Fibroblast of lung (primary cell): ENCODE measurements around the gene AMOTL1.

ENCODE experiments used
- EZH2 ChIP-seq: IDR thresholded peaks from 2 replicates; pipeline ENCODE4 v1.5.1; 2012; ENCODE audit warnings: low read length, control low read depth, mild to moderate bottlenecking; ENCODE audit errors: missing control alignments
- TF ChIP-seq, protein P1 (sequence below), 2 donors: IDR thresholded peaks in 1 of 2; conservative IDR thresholded peaks in 1 of 2; 1 replicate in 1 of 2; 2 replicates in 1 of 2; pipeline ENCODE4 v1.5.1; 2011 to 2012; ENCODE audit warnings: low read length in 2 of 2, control low read depth in 1 of 2, inconsistent platforms in 1 of 2, low read depth in 1 of 2, mild to moderate bottlenecking in 1 of 2

DNA sequence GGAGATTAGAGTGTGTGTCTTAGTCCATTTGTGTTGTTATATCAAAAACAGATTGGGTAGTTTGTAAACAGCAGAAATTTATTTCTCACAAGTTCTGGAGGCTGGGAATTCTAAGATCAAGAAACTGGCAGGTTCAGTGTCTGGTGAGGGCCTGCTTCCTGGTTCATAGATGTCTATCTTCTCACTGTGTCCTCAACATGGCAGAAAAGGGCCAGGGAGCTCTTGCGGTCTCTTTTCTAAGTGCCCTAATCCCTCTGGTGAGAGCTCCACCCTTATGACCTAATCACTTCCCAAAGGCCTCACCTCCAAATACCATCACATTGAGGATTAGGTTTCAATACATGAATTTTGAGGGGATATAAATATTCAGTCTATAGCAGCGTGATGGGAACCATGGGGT is 25.5 kb upstream of the AMOTL1 start:
- TF ChIP-seq, protein P1, sequence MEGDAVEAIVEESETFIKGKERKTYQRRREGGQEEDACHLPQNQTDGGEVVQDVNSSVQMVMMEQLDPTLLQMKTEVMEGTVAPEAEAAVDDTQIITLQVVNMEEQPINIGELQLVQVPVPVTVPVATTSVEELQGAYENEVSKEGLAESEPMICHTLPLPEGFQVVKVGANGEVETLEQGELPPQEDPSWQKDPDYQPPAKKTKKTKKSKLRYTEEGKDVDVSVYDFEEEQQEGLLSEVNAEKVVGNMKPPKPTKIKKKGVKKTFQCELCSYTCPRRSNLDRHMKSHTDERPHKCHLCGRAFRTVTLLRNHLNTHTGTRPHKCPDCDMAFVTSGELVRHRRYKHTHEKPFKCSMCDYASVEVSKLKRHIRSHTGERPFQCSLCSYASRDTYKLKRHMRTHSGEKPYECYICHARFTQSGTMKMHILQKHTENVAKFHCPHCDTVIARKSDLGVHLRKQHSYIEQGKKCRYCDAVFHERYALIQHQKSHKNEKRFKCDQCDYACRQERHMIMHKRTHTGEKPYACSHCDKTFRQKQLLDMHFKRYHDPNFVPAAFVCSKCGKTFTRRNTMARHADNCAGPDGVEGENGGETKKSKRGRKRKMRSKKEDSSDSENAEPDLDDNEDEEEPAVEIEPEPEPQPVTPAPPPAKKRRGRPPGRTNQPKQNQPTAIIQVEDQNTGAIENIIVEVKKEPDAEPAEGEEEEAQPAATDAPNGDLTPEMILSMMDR (conservative IDR thresholded peaks at IDR 0.05 in 1 of 2, IDR thresholded peaks at IDR 0.05 in 1 of 2; ENCODE audit: low read depth in 1 of 2, low read length in 2 of 2): no peak
- no peak for TF ChIP-seq EZH2
